ENCODE results near the gene TIMM50.
"Not testable (repeated sequence)": the region's sequence is repeated elsewhere in the genome, so short reads cannot be mapped to it uniquely, and the experiment has no call there.

TIMM50 gene

DNA sequence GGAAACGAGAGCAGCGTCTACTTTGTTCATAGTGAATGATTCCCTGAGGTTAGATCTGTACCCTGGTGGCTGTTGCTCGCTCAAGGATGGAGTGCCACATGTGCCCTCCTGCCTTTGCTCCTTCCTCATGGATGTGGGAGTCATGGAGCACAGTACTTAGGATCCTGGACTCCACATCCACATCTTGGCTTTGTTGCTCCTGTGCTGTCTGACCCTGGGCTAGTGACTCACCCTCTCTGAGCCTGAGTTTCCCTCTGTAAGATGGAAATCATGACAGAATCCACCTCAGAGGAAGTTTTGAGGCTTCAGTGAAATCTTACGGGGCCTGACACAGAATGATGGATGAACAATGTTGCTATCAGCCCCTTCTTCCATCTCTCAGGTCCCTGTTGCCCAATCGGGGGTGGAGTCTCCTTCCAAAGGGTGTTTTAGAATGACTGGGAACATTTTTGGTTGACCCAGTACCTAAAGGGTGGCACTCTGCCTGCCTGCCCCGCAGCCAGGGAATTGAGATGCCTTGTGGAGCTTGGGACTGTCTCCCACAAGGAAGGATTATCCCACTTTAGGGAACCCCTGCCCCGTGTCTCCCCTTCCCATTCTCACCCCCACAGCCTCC is 9.8 kb upstream of the TIMM50 start:
- no peak for DNase-seq

DNA sequence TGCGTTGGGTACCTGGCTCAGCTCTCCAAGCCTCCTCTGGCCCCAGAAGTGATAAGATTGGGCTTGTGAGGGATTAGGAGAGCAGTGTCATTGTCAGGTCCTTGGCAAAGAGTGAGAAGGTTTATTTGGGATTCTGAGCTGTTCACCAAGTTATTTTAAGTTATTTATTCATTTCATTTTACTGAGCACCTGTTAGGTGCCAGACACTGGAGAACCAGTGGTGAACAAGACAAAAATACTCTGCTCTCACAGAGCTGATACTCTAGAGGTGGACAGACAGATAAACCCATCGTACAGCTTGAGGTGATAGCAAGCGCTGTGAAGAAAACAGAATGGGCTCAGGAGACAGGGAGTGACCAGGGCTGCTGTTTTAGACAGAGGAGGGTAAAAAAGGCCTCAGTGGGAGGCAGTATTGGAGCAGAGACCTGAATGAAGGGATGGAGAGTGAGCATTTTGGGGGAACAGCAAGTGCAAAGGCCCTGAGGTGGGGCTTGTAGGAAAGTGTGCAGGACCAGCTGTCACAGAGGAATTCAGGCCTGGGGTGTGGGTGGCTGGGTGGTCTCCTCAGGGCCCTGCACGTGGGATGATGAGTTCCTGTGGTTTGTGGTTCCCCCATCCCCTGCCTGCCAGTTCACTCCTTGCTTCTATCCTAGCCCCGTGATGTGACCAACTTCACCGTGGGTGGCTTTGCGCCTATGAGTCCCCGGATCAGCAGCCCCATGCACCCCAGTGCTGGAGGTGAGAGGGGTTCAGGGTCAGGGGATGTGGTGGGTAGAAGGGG is 8.7 kb upstream of the TIMM50 start:
- DNase-seq: no peak

DNA sequence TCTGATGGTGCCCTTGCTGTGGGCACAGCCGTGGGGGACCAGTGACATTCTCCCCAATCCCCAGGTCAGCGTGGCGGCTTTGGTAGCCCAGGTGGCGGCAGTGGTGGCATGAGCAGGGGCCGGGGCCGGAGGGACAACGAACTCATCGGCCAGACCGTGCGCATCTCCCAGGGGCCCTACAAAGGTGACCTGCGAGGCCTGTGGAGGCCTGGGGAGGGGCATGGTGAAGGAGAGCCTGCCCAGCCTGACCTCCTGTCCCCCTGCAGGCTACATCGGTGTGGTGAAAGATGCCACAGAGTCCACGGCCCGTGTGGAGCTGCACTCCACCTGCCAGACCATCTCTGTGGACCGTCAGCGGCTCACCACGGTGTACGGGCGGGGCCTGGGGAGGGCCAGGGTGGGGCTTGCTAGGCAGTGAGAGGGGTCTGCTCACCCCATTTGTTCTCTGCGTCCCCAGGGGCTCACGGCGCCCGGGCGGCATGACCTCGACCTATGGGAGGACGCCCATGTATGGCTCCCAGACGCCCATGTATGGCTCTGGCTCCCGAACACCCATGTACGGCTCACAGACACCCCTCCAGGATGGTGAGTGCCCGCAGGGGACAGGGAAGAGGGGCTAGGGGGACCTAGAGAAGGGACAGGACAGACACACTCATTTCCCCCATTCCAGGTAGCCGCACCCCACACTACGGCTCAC is 7.7 kb upstream of the TIMM50 start:
- DNase-seq: no peak

DNA sequence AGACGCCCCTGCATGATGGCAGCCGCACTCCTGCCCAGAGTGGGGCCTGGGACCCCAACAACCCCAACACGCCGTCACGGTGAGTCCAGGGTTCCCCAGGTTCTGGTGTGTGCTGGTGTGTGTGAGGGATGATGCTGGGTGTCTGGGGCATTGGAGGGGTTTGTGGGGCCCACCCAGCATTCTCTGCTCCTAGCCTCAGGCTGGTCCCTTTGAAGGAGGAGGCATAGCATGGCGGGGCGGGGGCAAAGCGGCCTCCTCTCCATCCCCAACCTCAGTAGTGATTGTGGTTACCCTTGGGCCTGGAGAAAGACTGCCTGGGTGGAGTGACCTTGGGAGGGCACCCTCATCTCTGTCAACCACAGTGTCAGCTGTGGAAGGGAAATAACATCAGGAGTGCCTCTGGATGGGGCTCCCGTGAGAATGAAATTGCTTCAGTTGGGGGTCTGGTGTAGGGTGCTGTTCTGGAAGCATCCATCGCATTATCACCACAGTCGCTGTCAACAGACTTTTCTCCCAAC is 7.1 kb upstream of the TIMM50 start:
- no peak for DNase-seq

DNA sequence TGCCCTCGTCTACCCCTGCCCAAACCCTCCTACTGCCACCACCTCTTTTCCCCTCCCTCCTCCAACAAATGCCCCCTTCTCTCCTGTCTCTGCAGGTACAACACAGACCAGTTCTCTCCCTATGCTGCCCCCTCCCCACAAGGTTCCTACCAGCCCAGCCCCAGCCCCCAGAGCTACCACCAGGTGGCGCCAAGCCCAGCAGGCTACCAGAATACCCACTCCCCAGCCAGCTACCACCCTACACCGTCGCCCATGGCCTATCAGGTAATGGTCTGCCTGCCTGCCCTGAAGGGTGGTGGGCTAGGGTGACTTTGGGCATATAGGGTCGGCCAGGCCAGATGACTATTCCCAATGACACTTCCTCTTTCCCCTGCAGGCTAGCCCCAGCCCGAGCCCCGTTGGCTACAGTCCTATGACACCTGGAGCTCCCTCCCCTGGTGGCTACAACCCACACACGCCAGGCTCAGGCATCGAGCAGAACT is 6.5 kb upstream of the TIMM50 start:
- DNase-seq: peak; percentile 64

DNA sequence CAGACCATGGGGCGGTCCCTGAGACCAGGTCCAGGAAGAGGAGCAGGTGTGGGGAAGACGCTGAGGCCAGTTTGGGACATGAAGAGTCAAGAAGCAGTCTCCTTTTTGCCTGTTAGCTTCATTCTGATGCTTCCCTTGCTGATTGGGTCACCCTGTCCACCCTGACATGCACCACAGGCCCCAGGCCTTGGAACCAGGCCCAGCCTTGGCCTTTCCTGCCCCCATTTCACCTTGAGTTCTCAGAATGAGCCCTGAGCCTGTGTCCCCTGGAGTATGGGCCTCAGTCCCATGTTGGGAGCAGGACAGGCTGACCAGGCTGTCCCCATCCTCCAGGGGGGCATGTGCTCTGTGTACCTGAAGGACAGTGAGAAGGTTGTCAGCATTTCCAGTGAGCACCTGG is 4.9 kb upstream of the TIMM50 start:
- no peak for DNase-seq

DNA sequence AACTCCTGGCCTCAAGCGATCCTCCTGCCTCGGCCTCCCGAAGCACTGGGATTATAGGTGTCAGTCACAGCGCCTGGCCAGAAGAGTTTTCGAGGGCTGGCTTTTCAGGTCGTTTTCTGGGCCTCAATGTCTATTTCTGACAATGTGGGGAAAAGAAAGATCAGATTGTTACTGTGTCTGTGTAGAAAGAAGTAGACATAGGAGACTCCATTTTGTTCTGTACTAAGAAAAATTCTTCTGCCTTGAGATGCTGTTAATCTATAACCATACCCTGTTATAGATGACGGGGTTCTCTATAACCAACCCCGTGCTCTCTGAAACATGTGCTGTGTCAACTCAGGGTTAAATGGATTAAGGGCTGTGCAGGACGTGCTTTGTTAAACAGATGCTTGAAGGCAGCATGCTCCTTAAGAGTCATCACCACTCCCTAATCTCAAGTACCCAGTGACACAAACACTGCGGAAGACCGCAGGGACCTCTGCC is 1.3 kb upstream of the TIMM50 start:
- DNase-seq: not testable (repeated sequence)

DNA sequence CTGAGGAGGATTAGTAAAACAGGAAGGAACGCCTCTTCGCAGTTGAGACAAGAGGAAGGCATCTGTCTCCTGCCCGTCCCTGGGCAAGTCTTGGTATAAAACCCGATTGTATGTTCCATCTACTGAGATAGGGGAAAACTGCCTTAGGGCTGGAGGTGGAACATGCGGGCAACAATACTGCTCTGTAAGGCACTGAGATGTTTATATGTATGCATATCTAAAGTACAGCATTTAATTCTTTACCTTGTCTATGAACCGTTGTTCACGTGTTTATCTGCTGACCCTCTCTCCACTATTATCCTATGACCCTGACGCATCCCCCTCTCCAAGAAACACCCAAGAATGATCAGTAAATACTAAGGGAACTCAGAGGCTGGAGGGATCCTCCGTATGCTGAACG is 722 bp upstream of the TIMM50 start:
- DNase-seq: peak; percentile 32

DNA sequence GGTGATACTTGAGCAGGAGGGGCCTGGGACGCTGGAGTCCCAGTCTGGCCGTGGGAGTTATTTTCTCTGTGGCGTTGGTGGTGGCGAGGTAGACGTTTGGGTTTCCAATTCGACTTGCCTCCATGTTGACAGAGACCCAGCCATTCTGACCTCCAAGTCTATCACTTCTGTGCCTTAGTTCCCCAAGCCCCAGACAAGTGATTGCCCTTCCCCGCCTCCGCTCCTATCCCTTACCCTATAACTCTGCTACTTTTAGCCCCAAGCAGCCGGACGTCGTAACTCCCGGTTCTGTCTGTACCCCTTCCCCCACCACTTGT is 549 bp downstream of the TIMM50 start:
- peak; percentile 31 for DNase-seq

DNA sequence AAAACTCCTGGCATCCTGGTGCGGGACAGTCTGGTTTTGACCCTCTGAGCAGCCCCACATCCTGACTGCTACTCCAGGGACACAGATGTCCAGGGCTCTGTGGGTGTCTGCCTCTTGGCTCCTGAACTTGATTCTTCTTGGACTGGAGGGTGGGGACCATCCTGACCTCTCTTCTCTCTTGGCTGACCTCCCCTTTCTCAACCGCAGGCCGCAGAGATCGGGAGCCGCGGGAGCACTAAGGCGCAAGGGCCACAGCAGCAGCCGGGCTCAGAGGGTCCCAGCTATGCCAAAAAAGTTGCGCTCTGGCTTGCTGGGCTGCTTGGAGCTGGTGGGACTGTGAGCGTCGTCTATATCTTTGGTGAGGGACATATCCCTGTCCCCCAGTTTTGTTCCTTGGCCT is 1.0 kb downstream of the TIMM50 start:
- DNase-seq: no peak

DNA sequence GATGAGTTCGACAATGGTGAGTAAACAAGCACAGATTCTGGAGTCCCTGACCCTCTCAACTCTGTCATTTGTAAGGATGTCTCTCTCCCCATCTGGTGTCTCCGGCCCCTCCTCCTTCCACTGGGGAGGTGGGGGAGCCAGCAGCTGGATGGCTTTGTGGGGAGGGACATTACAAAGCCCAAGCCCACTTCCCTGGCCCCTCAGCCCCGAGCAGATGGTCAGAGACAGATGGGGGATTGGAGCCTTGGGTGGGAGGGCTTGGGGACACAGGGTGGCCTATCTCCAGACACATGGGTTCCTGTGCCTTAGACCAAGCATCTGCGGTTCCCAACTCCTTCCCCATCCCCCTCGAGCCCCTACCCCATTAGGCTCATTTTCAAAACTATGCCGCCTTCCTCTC is 2.5 kb downstream of the TIMM50 start:
- no peak for DNase-seq

DNA sequence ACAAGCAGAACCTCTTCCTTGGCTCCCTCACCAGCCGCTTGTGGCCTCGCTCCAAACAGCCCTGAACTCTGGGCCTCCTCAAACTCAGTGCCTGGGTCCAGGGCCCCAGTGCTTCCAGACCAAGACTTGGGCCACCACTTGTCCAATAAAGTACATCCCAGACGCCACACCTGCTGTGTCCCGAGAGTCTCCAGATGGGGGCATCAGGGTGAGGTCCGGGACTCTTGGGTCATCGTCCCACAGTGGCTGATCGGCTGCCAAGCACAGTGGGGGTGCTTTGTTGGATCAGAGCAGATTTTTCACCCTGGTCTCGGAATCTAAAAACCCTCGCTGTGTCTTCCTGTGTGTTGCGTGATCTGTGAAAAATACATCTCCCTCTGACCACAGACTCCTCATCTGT is 9.1 kb downstream of the TIMM50 start:
- DNase-seq: no peak

DNA sequence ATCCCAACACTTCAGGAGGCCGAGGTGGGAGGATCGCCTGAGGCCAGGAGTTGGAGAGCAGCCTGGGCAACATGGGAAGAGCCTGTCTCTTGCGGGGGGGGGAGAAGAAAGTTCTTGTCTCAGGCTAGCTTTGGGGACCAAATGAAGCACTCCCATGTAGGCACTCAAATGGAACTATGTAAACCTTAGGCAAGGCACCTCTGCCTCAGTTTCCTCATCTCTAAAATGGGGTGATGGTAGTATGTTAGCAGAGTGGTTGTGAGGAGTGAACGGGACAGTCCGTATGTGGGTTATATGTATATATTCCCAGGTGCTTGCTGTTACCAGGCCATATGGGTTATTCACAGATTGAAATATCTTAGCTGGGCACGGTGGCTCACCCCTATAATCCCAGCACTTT is 11.6 kb downstream of the TIMM50 start:
- DNase-seq: no peak

DNA sequence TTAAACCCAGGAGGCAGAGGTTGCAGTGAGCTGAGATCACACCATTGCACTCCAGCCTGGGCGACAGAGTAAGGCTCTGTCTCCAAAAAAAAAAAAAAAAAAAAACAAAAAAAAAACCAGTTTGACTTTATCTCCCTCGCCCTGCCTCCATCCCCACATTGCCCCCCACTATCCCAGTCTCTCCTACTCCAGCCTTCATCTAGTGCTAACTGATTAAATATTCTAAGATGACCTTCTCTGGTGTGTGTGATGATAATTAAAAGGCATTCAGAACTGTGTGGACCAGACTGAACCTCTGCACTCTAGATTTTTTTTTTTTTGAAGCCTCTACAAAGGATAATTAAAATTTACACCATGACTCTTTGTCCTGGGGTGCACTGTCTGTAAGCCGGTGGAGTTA is 12.2 kb downstream of the TIMM50 start:
- DNase-seq: no peak

DNA sequence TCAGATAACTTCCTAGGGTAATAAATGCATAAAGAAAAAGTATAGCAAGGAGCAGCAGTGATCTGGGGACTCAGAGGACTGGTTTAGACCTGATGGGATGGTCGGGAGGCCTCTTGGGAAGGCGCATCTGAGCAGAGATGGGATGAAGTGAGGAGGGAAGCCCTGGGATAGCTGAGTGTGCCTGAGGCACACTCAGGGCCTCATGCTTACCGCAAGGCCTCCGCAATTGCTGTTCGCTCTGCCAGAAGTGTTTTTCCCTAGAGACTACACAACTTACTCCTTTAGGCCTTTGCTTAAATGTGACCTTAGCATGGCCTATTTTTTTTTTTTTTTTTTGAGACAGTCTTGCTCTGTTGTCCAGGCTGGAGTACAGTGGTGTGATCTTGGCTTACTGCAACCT is 14.0 kb downstream of the TIMM50 start:
- DNase-seq: no peak

DNA sequence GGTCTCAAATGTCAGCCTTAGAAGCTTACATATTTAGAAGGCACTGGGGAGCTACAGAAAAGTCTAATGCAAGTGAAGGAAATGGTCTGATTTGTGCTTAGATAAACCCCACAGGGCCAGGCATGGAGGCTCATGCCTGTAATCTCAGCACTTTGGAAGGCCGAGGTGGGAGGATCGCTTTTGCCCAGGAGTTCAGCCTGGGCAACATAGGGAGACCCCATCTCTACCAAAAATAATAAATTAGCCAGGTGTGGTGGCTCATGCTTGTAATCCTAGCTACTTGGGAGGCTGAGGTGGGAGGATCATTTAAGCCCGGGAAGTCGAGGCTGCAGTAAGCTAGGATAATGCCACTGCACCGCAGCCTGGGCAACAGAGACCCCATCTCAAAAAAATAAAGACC is 15.4 kb downstream of the TIMM50 start:
- DNase-seq: no peak

DNA sequence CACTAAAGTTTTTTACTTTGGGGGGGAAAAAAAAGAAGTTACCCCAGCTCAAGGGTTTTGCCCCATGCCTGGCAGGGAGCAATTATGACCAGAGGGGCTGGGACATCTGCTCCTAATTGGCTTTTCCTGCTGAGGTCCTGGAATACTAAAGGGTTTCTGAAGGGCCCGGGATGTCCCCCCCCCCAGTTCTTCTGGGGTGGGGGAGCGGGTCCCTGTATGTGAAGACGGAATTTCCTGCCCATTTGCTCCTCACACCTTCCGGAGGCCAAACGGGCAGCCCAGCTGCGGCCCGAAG is 17.0 kb downstream of the TIMM50 start:
- DNase-seq: no peak

DNA sequence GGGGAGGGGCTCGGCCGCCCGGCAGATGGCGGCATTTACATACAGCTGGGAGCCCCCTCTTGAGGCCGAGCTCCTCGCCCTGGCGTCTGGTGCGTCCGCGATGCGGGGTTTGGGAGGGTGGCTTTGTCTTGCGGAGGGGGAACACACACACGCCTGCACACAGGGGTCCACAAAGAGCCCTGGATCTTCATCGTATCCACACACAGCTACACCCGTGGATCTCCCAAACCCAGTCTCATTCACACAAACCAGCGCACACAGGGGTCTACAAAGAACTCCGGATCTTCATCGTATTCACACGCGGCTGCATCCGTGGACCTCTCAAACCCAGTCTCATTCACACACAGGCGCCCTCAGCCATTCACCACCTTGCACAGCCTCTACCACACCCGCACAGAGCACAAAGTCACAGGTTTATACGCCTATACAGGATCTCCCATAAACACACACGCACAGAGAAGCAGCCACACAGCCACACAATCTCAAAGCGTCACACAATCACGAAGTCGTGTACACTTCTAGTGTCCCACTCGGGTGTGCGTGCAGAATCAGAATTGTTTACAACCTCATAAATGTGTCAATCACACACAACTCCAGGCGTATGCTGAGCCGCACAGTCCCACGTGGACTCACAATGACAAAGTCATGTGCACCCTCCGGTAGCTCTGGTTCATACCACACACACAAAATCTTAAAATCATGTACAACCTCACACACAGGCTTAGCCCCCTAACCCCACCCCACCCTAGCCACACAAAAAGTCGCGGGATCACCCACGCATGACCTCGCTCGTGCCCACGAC is 17.6 kb downstream of the TIMM50 start:
- peak; percentile 44 for DNase-seq

DNA sequence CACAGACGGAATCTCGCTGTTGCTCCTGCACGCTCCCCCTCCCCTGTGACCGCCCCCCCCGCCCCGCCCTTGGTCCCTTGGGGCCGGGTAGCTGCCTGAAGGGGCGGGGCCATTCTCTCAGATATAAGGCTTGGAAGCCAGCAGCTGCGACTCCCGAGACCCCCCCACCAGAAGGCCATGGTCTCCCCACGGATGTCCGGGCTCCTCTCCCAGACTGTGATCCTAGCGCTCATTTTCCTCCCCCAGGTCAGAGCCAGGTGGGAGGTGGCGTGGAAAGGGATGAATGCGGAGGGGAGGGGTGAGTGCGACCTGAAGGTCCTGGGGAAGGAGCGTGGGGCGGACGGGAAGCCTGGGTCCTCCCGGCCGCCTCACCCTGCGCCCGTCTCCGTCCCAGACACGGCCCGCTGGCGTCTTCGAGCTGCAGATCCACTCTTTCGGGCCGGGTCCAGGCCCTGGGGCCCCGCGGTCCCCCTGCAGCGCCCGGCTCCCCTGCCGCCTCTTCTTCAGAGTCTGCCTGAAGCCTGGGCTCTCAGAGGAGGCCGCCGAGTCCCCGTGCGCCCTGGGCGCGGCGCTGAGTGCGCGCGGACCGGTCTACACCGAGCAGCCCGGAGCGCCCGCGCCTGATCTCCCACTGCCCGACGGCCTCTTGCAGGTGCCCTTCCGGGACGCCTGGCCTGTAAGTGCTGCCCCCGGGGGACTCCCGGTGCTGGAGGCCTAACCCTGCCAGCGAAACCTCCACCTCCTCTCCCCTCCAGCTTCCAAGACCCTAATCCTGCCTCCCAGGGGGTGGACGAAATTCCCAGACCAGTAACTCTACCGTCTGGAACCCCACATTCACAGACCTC is 18.4 kb downstream of the TIMM50 start, which contains the start of gene DLL3:
TSS of gene DLL3 (plus strand) at position 150 of the 845 bp plus-strand sequence. CDS start at position 178, 28 bp downstream.
- DNase-seq: peak; percentile 15

DNA sequence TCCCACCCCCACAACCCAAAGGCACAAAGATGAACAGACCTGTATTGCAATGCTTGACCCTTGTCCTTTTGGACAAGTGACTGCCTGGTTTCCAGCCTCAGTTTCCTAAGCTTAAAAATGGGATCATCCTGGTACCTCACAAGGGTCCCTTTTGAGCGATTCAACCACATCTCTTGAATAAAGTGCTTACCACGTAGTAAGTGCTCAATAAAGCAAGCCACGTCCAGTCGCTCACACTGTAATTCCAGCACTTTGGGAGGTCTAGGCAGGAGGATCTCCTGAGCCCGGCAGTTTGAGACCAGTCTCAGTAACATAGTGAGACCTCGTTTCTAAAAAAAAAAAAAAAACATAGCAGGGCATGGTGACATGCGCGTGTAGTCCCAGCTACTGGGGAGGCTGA is 19.3 kb downstream of the TIMM50 start:
- no peak for DNase-seq

DNA sequence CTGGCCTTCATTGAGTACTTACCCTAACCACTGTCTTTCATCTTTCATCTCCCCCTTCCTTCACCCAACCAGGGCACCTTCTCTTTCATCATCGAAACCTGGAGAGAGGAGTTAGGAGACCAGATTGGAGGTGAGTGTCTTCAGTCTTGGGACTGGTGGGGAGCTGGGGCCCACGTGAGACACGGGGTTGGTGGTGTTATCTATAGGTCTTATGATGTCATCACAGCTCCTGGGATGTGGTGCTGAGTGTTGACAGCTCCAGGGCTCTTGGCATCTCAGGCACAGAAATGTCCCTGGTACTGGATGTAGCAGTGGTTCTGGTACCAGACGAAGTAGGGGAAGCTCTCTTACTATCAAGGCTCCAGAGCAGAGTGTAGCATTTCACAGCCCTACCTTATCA is 19.9 kb downstream of the TIMM50 start:
- DNase-seq: no peak

DNA sequence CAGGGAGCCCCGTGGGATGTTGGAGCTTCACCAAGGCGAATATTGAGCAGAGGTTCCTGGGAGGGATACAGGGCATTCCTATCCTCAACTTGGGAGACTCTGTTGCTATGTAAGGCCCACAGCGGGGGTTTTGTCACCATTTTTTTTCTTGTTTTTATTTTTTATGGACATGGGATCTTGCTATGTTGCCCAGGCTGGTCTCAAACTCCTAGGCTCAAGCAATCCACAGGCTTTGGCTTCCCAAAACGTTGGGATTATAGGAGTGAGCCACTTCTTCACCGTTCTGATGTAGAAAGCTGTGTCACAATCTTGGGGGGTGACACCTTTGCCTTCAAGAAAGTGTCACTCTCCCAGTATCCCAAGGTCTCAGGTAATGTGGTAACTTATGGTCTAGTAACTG is 20.7 kb downstream of the TIMM50 start:
- no peak for DNase-seq

Measured in hematopoietic multipotent progenitor cell treated with erythropoietin and hydrocortisone succinate and interleukin-3 and kit ligand, for 6 days (in vitro differentiated cells).